Right atrium auricular region (tissue), 2 donors: Measurements from ENCODE around the gene WDR26. TPM values are rescaled to one million over a fixed set of nuclear protein-coding genes. Genes with fewer than 3 reads are reported as not detected.
"Not testable (repeated sequence)": the region's sequence is repeated elsewhere in the genome, so short reads cannot be mapped to it uniquely, and the experiment has no call there.

Source experiments
- DNase-seq: peaks from one replicate; pipeline ENCODE4 v3.0.0-alpha.2; 2019; ENCODE audit warnings: low spot score
- H3K27ac ChIP-seq, 2 donors: fragments of 200-600 bp; sonication (generic); 1 replicate in 1 of 2; 2 replicates in 1 of 2; pipeline ENCODE4 v1.5.1; 2016 to 2019
- H3K27me3 ChIP-seq, 2 donors: fragments of 200-600 bp; sonication (generic); one replicate each; pipeline versions ENCODE4 v1.5.1 to v1.6.0; 2017 to 2019
- H3K36me3 ChIP-seq: fragments of 200-600 bp; sonication (generic); one replicate; pipeline ENCODE4 v1.5.1; 2016
- H3K4me1 ChIP-seq, 2 donors: fragments of 200-600 bp; sonication (generic); one replicate each; pipeline versions ENCODE4 v1.5.1 to v1.6.0; 2017 to 2019
- H3K4me3 ChIP-seq, 2 donors: fragments of 200-600 bp; sonication (generic); 1 replicate in 1 of 2; 2 replicates in 1 of 2; pipeline ENCODE4 v1.5.1; 2017 to 2019; ENCODE audit warnings: mild to moderate bottlenecking in 1 of 2, moderate library complexity in 1 of 2
- H3K9me3 ChIP-seq, 2 donors: fragments of 200-600 bp; sonication (generic); one replicate each; pipeline ENCODE4 v1.5.1; 2019
- total RNA-seq, 2 donors: library from RNA; depleted of rRNA; stranded (reverse); fragments of >200 nt; gene quantifications; one replicate each; pipeline ENCODE4 v1.1.0, GENCODE V29; 2016
- TF ChIP-seq, protein P1 (sequence below), 2 donors: fragments of 200-600 bp; sonication (generic); IDR thresholded peaks; one replicate each; pipeline ENCODE4 v1.5.1; 2019; ENCODE audit warnings: antibody characterized with exemption in 2 of 2

Gene WDR26
- total RNA-seq, 2 donors from 2014 or later = 44.6 to 54.5 TPM

DNA sequence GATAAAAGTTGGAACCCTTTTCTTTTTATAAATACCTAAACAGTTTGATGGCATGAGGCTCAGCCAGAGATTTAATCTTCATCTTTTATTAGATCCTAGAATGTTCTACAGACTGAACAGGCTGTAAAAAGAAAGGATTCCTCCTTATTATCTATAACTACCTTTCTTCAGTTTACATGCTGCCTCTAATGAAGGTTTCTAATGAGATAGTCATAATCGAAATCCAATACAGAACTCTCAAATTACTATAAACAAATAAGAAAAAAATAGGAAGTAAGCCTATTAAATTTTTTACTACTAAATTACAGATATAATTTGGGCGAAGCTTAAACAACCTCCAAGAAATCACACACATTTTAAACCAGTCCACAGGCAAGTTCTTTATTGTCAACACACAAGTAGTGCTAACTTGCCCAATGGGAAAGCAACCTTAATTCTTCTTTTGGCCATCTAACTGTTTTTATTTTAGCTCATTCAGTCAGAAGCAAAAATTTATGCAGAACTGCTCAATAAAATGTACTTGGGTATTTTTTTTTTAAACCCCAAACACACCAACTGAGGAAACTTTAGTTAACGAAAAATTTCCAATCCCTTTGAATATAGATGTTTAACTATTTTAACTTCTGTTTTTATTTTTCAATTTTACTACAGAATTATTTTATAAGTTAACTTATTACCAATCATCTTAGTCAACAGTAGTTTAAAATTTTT is 4.8 kb downstream of the WDR26 start:
- no peaks in the 10 kb centered on the region for H3K27me3 ChIP-seq
- peaks cover 0 to 44% of the 10 kb centered on the region in 2 donors for H3K4me1 ChIP-seq
- H3K27ac ChIP-seq = peak overlapping the region in 1 of 2 donors; percentile 98
- no peak for DNase-seq
- no peak overlapping the region for H3K4me3 ChIP-seq
- TF ChIP-seq, protein P1, sequence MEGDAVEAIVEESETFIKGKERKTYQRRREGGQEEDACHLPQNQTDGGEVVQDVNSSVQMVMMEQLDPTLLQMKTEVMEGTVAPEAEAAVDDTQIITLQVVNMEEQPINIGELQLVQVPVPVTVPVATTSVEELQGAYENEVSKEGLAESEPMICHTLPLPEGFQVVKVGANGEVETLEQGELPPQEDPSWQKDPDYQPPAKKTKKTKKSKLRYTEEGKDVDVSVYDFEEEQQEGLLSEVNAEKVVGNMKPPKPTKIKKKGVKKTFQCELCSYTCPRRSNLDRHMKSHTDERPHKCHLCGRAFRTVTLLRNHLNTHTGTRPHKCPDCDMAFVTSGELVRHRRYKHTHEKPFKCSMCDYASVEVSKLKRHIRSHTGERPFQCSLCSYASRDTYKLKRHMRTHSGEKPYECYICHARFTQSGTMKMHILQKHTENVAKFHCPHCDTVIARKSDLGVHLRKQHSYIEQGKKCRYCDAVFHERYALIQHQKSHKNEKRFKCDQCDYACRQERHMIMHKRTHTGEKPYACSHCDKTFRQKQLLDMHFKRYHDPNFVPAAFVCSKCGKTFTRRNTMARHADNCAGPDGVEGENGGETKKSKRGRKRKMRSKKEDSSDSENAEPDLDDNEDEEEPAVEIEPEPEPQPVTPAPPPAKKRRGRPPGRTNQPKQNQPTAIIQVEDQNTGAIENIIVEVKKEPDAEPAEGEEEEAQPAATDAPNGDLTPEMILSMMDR (IDR thresholded peaks at IDR 0.05) = no peak
- no peaks in the 10 kb centered on the region for H3K9me3 ChIP-seq
- peaks cover 8% of the 10 kb centered on the region for H3K36me3 ChIP-seq

DNA sequence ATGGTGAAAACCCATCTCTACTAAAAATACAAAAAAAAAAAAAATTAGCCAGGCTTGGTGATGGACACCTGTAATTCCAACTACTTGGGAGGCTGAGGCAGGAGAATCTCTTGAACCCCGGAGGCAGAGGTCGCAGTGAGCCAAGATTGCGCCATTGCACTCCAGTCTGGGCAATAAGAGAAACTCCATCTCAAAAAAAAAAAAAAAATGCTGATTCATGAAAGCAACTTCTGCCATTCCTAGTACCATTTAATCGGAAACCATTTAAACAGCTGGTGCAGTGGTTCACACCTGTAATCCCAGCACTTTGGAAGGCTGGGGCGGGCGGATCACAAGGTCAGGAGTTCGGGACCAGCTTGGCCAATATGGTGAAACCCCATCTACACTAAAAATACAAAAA is 5.9 kb downstream of the WDR26 start:
- not testable (repeated sequence) for H3K27me3 ChIP-seq, H3K9me3 ChIP-seq, DNase-seq, H3K4me3 ChIP-seq, H3K27ac ChIP-seq
- Histone ChIP-seq H3K36me3 (peaks cover 19% of the 10 kb centered on the region), H3K4me1 (peaks cover 0 to 44% of the 10 kb centered on the region in 2 donors)

DNA sequence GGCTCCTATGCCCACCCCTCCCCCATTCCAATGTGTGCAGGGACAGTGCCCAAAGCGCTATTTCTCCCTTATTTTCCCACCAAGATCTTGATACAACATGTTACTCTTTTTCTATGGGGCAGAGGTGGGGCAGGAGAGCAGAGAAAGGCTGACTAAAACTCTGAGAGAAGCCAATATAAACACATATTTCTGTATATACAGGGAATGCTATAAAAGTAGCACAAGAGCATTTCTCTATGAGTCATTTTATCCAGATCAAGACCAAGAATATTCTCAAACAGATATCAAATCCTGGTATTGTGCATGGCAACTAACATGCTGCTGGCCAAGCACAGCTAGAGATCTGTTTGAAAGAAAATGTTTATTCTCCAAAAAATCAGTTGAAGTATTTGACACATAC is 7.3 kb downstream of the WDR26 start:
- no peak overlapping the region for H3K4me3 ChIP-seq
- no peaks in the 10 kb centered on the region for H3K9me3 ChIP-seq
- DNase-seq = no peak
- peaks cover 0 to 37% of the 10 kb centered on the region in 2 donors for H3K4me1 ChIP-seq
- TF ChIP-seq, protein P1 (IDR thresholded peaks at IDR 0.05) = no peak
- H3K36me3 ChIP-seq = peaks cover 33% of the 10 kb centered on the region
- H3K27ac ChIP-seq = peak overlapping the region; percentile 6 to 19
- no peaks in the 10 kb centered on the region for H3K27me3 ChIP-seq

DNA sequence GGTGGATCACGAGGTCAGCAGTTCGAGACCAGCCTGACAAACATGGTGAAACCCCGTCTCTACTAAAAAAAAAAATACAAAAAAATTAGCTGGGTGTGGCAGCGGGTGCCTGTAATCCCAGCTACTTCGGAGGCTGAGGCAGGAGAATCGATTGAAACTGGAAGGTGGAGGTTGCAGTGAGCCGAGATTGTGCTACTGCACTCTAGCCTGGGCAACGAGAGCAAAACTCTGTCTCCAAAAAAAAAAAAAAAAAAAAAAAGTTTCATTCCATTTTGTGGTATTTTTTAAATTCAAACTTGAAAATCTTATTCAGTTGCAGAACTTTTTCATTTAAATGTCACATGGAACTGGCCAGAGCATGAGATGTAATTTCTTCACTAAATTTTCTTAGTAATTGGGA is 7.7 kb downstream of the WDR26 start:
- not testable (repeated sequence) for DNase-seq, H3K9me3 ChIP-seq, H3K27ac ChIP-seq, H3K4me3 ChIP-seq, H3K27me3 ChIP-seq
- H3K36me3 ChIP-seq = peaks cover 37% of the 10 kb centered on the region
- H3K4me1 ChIP-seq = peaks cover 0 to 32% of the 10 kb centered on the region in 2 donors

DNA sequence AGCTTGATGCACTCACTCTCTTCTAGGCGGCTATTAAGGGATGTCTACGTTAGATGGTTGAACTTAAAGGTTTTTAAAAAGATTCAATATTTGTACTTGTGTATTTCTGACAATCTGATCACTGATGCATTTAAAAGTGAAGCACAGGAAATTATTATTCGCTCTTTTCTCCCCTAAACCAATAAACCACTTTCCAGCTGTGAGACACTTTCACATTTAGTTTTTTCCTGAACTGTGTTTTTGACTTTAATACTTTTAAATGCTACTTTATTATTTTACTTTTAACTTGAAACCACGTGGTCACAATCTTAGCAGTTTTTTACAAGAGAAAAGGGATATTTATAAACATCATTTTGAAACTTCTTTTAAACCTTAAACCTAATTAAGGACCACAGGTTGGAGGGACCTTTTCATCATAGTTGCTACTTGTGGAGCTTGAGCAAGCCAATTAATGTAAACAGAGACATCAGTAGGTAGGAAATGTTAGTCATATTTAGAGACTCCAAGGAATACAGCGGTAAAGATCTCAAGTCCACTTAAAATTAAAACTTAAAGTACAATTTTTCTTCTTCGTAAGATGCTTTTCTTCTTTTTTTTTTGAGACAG is 9.2 kb downstream of the WDR26 start:
- Histone ChIP-seq H3K9me3 (no peaks in the 10 kb centered on the region), H3K36me3 (peaks cover 46% of the 10 kb centered on the region), H3K27me3 (no peaks in the 10 kb centered on the region), H3K27ac (no peak overlapping the region), H3K4me1 (peaks cover 0 to 17% of the 10 kb centered on the region in 2 donors), H3K4me3 (no peak overlapping the region)
- DNase-seq = no peak
- TF ChIP-seq, protein P1 (IDR thresholded peaks at IDR 0.05) = no peak

DNA sequence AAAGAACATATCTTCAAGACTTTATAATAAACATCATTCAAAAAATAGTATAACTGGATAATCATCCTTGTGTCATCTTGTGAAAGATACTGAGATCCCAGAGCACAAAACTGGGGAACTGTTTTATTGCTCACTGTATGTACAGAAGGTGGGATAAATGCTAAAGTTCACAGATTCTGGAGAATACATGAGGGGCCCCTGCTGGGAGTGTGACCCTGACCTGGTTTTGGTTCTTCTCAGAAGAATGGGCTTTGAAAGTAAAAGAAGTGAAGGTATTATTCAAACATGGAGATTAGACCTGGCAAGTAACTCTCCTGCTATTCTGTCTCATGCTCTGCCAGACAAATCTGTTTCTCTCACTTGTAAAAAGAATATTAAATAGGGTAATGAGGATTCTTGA is 14.5 kb downstream of the WDR26 start:
- Histone ChIP-seq H3K4me1 (no peaks in the 10 kb centered on the region), H3K4me3 (no peak overlapping the region), H3K27me3 (no peaks in the 10 kb centered on the region), H3K36me3 (peaks cover 89% of the 10 kb centered on the region), H3K9me3 (no peaks in the 10 kb centered on the region), H3K27ac (no peak overlapping the region)
- TF ChIP-seq, protein P1 (IDR thresholded peaks at IDR 0.05) = no peak
- no peak for DNase-seq
